Fibroblast of lung (primary cell): ENCODE measurements around the gene RCSD1. TPM values are rescaled to one million over a fixed set of nuclear protein-coding genes. Genes with fewer than 3 reads are reported as not detected.

Experiments used
- DNase-seq, 2 donors: peaks; one replicate each; pipeline versions ENCODE4 v3.0.0 to v3.0.0-alpha.2; 2010; ENCODE audit warnings: low read depth in 2 of 2
- H2AFZ ChIP-seq: 2 replicates; pipeline ENCODE4 v1.5.1; 2012; ENCODE audit warnings: low read length, control low read depth, inconsistent platforms
- H3K27ac ChIP-seq: 2 replicates; pipeline ENCODE4 v1.5.1; 2011; ENCODE audit warnings: low read length, control low read depth; ENCODE audit not compliant: insufficient read depth
- H3K27me3 ChIP-seq: 2 replicates; pipeline ENCODE4 v1.5.1; 2011; ENCODE audit warnings: mild to moderate bottlenecking, low read length; ENCODE audit not compliant: control insufficient read depth, insufficient read depth
- H3K36me3 ChIP-seq: 2 replicates; pipeline ENCODE4 v1.5.1; 2011; ENCODE audit warnings: low read length; ENCODE audit not compliant: control insufficient read depth, insufficient read depth
- H3K4me1 ChIP-seq: 2 replicates; pipeline ENCODE4 v1.5.1; 2011; ENCODE audit warnings: low read length; ENCODE audit not compliant: control insufficient read depth, insufficient read depth; ENCODE audit errors: extremely low read depth
- H3K4me2 ChIP-seq: 2 replicates; pipeline ENCODE4 v1.5.1; 2011; ENCODE audit warnings: low read length, control low read depth; ENCODE audit not compliant: insufficient read depth; ENCODE audit errors: extremely low read depth
- H3K4me3 ChIP-seq, 4 experiments: fragments of 200-600 bp in 1 of 4; sonication (generic) in 1 of 4; replicated peaks in 1 of 4; 2 replicates each; pipeline ENCODE4 v1.5.1; 2011 to 2016; ENCODE audit warnings: low read length in 4 of 4, low read depth in 3 of 4, mild to moderate bottlenecking in 3 of 4, control low read depth in 2 of 4, inconsistent platforms in 1 of 4, mixed read lengths in 1 of 4; ENCODE audit not compliant: insufficient read depth in 1 of 4; ENCODE audit errors: control extremely low read depth in 1 of 4
- H3K79me2 ChIP-seq: 2 replicates; pipeline ENCODE4 v1.5.1; 2012; ENCODE audit warnings: mild to moderate bottlenecking, low read length, inconsistent platforms; ENCODE audit not compliant: control insufficient read depth, insufficient read depth
- H3K9ac ChIP-seq: 2 replicates; pipeline ENCODE4 v1.5.1; 2011; ENCODE audit warnings: mild to moderate bottlenecking, low read length, control low read depth; ENCODE audit not compliant: insufficient read depth
- H3K9me3 ChIP-seq: 2 replicates; pipeline ENCODE4 v1.5.1; 2012; ENCODE audit warnings: low read depth, low read length; ENCODE audit not compliant: control insufficient read depth, insufficient read depth
- H4K20me1 ChIP-seq: 2 replicates; pipeline ENCODE4 v1.5.1; 2011; ENCODE audit warnings: low read length; ENCODE audit not compliant: control insufficient read depth, insufficient read depth; ENCODE audit errors: extremely low read depth
- CTCF ChIP-seq, 2 donors: IDR thresholded peaks in 1 of 2; conservative IDR thresholded peaks in 1 of 2; 1 replicate in 1 of 2; 2 replicates in 1 of 2; pipeline ENCODE4 v1.5.1; 2011 to 2012; ENCODE audit warnings: low read length in 2 of 2, control low read depth in 1 of 2, inconsistent platforms in 1 of 2, low read depth in 1 of 2, mild to moderate bottlenecking in 1 of 2
- EZH2 ChIP-seq: IDR thresholded peaks from 2 replicates; pipeline ENCODE4 v1.5.1; 2012; ENCODE audit warnings: low read length, control low read depth, mild to moderate bottlenecking; ENCODE audit errors: missing control alignments
- polyA plus RNA-seq, 2 donors: library from polyadenylated mRNA; depleted of rRNA in 1 of 2; stranded (reverse) in 1 of 2; unstranded in 1 of 2; fragments of >200 nt; gene quantifications; 2 replicates each; pipeline ENCODE4 v1.2.1, GENCODE V29; 2011 to 2012; ENCODE audit warnings: missing spikeins in 1 of 2
- total RNA-seq: library from RNA; depleted of rRNA; stranded (reverse); fragments of >200 nt; gene quantifications from 2 replicates; pipeline ENCODE4 v1.2.1, GENCODE V29; 2014

Gene RCSD1
- total and polyA plus RNA-seq, 2 donors (not counting 1 experiment from before 2014, with no cell fraction given), result under 0.01 to 4.1 TPM

DNA sequence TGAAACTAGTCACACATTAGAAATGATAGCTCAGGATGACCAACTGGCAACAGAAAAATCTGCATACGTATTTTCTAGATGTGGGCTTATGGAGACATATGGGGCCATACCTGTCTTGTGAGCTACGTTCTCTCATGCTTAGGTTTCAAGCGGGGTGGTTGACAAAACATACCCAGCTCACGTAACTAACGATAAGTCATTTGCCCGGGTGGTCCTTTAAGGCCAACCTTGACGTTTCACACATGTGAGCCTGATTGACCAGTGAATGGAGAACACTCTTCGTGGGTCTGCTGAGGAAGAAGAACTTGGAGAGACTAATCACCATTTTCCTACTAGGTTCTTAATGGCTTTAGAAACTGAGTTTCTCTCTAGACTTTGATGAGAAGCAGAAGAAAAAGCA, 13.5 kb upstream of the RCSD1 start:
- Histone ChIP-seq H3K36me3 (no peaks in the 10 kb centered on the region), H3K4me2 (no peak overlapping the region), H3K27ac (no peak overlapping the region), H3K4me3 (no peak overlapping the region), H4K20me1 (no peaks in the 10 kb centered on the region), H2AFZ (no peak overlapping the region), H3K27me3 (no peaks in the 10 kb centered on the region), H3K4me1 (no peaks in the 10 kb centered on the region), H3K79me2 (no peaks in the 10 kb centered on the region), H3K9ac (no peak overlapping the region), H3K9me3 (no peaks in the 10 kb centered on the region)
- no peak for DNase-seq
- TF ChIP-seq EZH2 (no peak), CTCF (conservative IDR thresholded peaks at IDR 0.05 in 1 of 2, IDR thresholded peaks at IDR 0.05 in 1 of 2; ENCODE audit: low read depth in 1 of 2, low read length in 2 of 2) (no peak)

DNA sequence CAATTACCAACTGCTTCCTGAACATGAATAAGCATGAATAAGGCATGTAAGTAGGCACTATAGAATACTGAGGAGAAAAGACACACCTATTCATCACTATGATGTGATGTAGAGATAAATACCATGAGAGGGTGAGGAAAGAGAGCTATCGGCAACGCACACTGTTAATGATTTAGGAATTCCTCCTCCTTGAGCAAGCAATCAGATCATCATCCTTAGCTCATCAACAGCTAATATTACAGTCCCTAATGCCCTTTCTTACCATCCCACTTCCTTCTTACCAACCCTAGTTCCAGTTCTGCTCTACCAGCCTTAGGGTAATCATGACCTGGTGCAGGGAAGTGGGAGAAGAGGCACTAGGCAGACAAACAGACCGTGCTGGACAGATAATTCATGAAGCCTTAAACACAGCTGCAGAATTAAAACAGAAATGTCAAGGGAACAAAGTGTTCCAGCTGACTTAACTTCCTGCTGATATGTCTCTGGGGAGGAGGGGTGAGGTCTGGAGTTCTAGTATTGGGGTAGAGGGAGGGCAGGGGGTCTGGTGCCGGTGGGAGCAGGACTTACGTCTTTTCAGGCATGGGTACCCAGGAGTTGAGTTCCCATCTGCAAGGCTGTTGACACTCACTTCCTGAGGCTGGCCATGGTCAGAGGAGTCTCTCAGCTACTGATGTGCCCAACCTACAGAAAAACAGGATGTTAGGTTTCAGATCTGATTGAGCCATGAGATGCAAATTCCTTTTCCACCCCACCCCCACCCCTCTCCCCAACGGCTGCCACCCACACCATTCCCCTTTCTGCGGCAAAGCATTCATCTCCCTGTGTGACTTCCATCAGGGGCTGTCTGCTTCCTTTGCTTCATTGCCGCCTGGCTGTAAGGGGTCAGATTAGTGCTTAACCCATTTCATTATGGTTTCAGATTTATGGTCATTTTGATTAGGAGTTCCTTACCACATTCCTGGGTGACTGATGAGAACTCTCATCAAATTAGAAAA, 12.6 kb upstream of the RCSD1 start:
- Histone ChIP-seq H3K9ac (no peak overlapping the region), H2AFZ (peak overlapping the region; percentile 35), H3K27me3 (no peaks in the 10 kb centered on the region), H3K27ac (no peak overlapping the region), H3K4me1 (no peaks in the 10 kb centered on the region), H3K4me2 (no peak overlapping the region), H3K4me3 (no peak overlapping the region), H4K20me1 (no peaks in the 10 kb centered on the region), H3K79me2 (no peaks in the 10 kb centered on the region), H3K9me3 (no peaks in the 10 kb centered on the region), H3K36me3 (no peaks in the 10 kb centered on the region)
- peak; percentile 8 to 66 for DNase-seq
- TF ChIP-seq CTCF (conservative IDR thresholded peaks at IDR 0.05 in 1 of 2, IDR thresholded peaks at IDR 0.05 in 1 of 2; ENCODE audit: low read depth in 1 of 2, low read length in 2 of 2) (no peak), EZH2 (no peak)

DNA sequence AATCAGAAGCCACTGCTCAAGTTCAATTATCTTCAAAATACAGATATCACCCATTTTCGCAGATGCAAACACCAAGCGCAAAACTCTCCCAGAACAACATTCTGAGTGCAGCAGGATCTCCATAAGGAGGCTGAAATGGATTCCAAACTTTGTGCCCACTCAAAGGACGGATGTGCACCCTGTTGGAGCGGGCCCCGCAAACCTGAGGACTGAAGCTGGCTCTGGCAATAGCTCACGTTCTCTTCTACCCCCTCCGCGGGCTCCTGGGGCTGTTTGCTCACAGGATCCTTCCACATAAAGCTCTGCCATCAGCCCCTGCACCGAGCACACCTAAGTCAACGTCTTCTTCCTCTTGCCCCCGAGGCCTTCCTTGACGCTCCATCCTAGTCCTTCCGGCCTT, 11.7 kb upstream of the RCSD1 start:
- H3K27ac ChIP-seq, result no peak overlapping the region
- H3K79me2 ChIP-seq, result no peaks in the 10 kb centered on the region
- no peak overlapping the region for H2AFZ ChIP-seq
- no peak overlapping the region for H3K4me2 ChIP-seq
- no peaks in the 10 kb centered on the region for H3K4me1 ChIP-seq
- H3K9me3 ChIP-seq, result no peaks in the 10 kb centered on the region
- no peaks in the 10 kb centered on the region for H3K27me3 ChIP-seq
- no peak for TF ChIP-seq CTCF (conservative IDR thresholded peaks at IDR 0.05 in 1 of 2, IDR thresholded peaks at IDR 0.05 in 1 of 2; ENCODE audit: low read depth in 1 of 2, low read length in 2 of 2)
- no peak for TF ChIP-seq EZH2
- H3K4me3 ChIP-seq, result no peak overlapping the region
- no peak overlapping the region for H3K9ac ChIP-seq
- no peak for DNase-seq
- no peaks in the 10 kb centered on the region for H3K36me3 ChIP-seq
- H4K20me1 ChIP-seq, result no peaks in the 10 kb centered on the region
